ENCODE measurements around the gene SLC38A1.
"Not testable (repeated sequence)": the region's sequence is repeated elsewhere in the genome, so short reads cannot be mapped to it uniquely, and the experiment has no call there.

DNA sequence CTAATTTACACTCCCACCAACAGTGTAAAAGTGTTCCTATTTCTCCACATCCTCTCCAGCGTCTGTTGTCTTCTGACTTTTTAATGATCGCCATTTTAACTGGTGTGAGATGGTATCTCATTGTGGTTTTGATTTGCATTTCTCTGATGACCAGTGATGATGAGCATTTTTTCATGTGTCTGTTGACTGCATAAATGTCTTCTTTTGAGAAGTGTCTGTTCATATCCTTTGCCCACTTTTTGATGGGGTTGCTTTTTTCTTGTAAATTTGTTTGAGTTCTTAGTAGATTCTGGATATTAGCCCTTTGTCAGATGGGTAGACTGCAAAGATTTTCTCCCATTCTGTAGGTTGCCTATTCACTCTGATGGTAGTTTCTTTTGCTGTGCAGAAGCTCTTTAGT is 78.3 kb downstream of the SLC38A1 start:
- TF ChIP-seq, protein P1, sequence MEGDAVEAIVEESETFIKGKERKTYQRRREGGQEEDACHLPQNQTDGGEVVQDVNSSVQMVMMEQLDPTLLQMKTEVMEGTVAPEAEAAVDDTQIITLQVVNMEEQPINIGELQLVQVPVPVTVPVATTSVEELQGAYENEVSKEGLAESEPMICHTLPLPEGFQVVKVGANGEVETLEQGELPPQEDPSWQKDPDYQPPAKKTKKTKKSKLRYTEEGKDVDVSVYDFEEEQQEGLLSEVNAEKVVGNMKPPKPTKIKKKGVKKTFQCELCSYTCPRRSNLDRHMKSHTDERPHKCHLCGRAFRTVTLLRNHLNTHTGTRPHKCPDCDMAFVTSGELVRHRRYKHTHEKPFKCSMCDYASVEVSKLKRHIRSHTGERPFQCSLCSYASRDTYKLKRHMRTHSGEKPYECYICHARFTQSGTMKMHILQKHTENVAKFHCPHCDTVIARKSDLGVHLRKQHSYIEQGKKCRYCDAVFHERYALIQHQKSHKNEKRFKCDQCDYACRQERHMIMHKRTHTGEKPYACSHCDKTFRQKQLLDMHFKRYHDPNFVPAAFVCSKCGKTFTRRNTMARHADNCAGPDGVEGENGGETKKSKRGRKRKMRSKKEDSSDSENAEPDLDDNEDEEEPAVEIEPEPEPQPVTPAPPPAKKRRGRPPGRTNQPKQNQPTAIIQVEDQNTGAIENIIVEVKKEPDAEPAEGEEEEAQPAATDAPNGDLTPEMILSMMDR (IDR thresholded peaks at IDR 0.05; ENCODE audit: borderline replicate concordance, extremely low read depth, low read length, poor library complexity, severe bottlenecking): not testable (repeated sequence)
- TF ChIP-seq EZH2 (IDR thresholded peaks at IDR 0.05; ENCODE audit: borderline replicate concordance, low read depth, low read length, severe bottlenecking): not testable (repeated sequence)
